OCI-LY7 (cell line): ENCODE measurements around the gene TSSK6. TPM values are rescaled to one million over a fixed set of nuclear protein-coding genes. Genes with fewer than 3 reads are reported as not detected.

ENCODE experiments used
- BruUV-seq: library from RNA; stranded (reverse); fragments of 400-500 nt; replicated peaks from 2 replicates; lab custom pipeline; 2021; lab: Mats Ljungman, UMichigan
- CTCF ChIA-PET: fragments of 300-600 bp; sonication (Branson Sonifier 250); formaldehyde crosslinking; loops from one replicate; lab custom pipeline; 2022; ENCODE audit warnings: antibody characterized with exemption; ENCODE audit not compliant: unreplicated experiment; lab: Charles Lee
- POLR2A ChIA-PET: fragments of 300-600 bp; sonication (Branson Sonifier 250); formaldehyde crosslinking; loops from one replicate; lab custom pipeline; 2022; ENCODE audit warnings: antibody characterized with exemption; lab: Charles Lee
- DNase-seq: peaks from one replicate; pipeline ENCODE4 v3.0.0-alpha.2; 2015; ENCODE audit warnings: low spot score
- H2AFZ ChIP-seq: fragments of 200-600 bp; sonication (generic), shearing (Covaris generic); 2 replicates; pipeline ENCODE4 v1.6.1; 2014; ENCODE audit warnings: mild to moderate bottlenecking, antibody characterized with exemption, low read length, moderate library complexity
- H3K27ac ChIP-seq: fragments of 200-600 bp; sonication (generic); 2 replicates; pipeline ENCODE4 v1.5.1; 2014; ENCODE audit warnings: mixed run types, low read depth, mild to moderate bottlenecking, moderate library complexity, low read length, inconsistent platforms; ENCODE audit not compliant: poor library complexity, severe bottlenecking
- H3K36me3 ChIP-seq: fragments of 200-600 bp; sonication (generic); 2 replicates; pipeline ENCODE4 v1.6.1; 2014; ENCODE audit warnings: mild to moderate bottlenecking, antibody characterized with exemption, low read length, moderate library complexity, mixed read lengths; ENCODE audit not compliant: insufficient read depth
- H3K4me1 ChIP-seq: fragments of 200-600 bp; sonication (generic); 2 replicates; pipeline ENCODE4 v1.5.1; 2014; ENCODE audit warnings: mild to moderate bottlenecking, low read length; ENCODE audit not compliant: insufficient read depth, poor library complexity, severe bottlenecking
- H3K4me2 ChIP-seq: fragments of 200-600 bp; sonication (generic); 2 replicates; pipeline ENCODE4 v1.6.1; 2014; ENCODE audit warnings: mild to moderate bottlenecking, low read length
- H3K4me3 ChIP-seq: fragments of 200-600 bp; sonication (generic); 2 replicates; pipeline ENCODE4 v1.5.1; 2014; ENCODE audit warnings: mild to moderate bottlenecking, low read depth, low read length; ENCODE audit not compliant: poor library complexity, severe bottlenecking
- H3K79me2 ChIP-seq: fragments of 200-600 bp; sonication (generic); 2 replicates; pipeline ENCODE4 v1.6.1; 2016; ENCODE audit warnings: low read depth, mild to moderate bottlenecking, low read length, moderate library complexity, mixed read lengths; ENCODE audit not compliant: insufficient read depth
- H3K9me2 ChIP-seq: fragments of 200-600 bp; sonication (generic); 2 replicates; pipeline ENCODE4 v1.6.1; 2016; ENCODE audit warnings: mild to moderate bottlenecking, low read length, mixed read lengths; ENCODE audit not compliant: insufficient read depth
- H3K9me3 ChIP-seq: fragments of 200-600 bp; sonication (generic); 2 replicates; pipeline ENCODE4 v1.6.1; 2014; ENCODE audit warnings: mild to moderate bottlenecking, mixed run types, low read length, mixed read lengths
- H4K20me1 ChIP-seq: fragments of 200-600 bp; sonication (generic); 2 replicates; pipeline ENCODE4 v1.6.1; 2014; ENCODE audit warnings: mild to moderate bottlenecking, antibody characterized with exemption, low read length, moderate library complexity, mixed read lengths; ENCODE audit not compliant: insufficient read depth
- EZH2phosphoT487 ChIP-seq: fragments of 200-600 bp; sonication (generic); IDR thresholded peaks from 2 replicates; pipeline ENCODE4 v1.6.1; 2018; ENCODE audit warnings: low read depth, borderline replicate concordance, mild to moderate bottlenecking, mixed run types, antibody characterized with exemption, low read length, moderate library complexity, mixed read lengths
- intact Hi-C: fragments of 100-400 bp; cut with micrococcal nuclease; formaldehyde crosslinking; loops from one replicate; pipeline ENCODE4 v1.10.0; 2022; ENCODE audit not compliant: unreplicated experiment
- total RNA-seq, 2 experiments: library from RNA; depleted of rRNA in 1 of 2; stranded (reverse); fragments of >200 nt in 1 of 2; shearing (Covaris generic) in 1 of 2; gene quantifications; 2 replicates each; pipeline ENCODE4 v1.2.3, GENCODE V29; 2014 to 2022
- TF ChIP-seq, protein P1 (sequence below): fragments of 200-600 bp; sonication (generic); conservative IDR thresholded peaks from 2 replicates; pipeline ENCODE4 v1.5.1; 2014; ENCODE audit warnings: mild to moderate bottlenecking, antibody characterized with exemption, low read length, moderate library complexity, mixed read lengths

Gene TSSK6
- total RNA-seq, 2 experiments from 2014 or later = 6.4 to 10.5 TPM

DNA sequence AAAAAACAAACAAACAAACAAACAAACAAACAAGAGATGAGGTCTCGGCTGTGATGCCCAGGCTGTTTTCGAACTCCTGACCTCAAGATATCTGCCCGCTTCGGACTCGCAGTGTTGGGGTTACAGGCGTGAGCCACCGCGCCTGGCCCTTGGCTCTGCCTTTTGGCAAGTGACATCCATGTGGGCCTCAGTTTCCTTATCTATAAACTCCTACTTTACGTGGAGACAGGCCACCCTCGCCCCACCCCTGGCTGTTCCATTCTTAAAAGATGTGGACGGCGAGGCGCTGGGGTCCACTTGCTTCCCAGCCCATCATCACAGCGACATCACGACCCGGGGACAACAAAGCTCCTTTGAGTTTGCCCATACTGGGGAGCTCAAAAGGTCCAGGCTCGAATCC is 1.7 kb downstream of the TSSK6 start:
- H3K4me2 ChIP-seq = no peak overlapping the region
- DNase-seq = no peak
- CTCF ChIA-PET = no interaction called here
- intact Hi-C loops = no loop called here
- H3K79me2 ChIP-seq = peaks cover 25% of the 10 kb centered on the region
- no TSS peak for BruUV-seq
- no peak overlapping the region for H2AFZ ChIP-seq
- H3K9me2 ChIP-seq = no peaks in the 10 kb centered on the region
- peaks cover 5% of the 10 kb centered on the region; the same call in 1 of the 2 replicates for H3K36me3 ChIP-seq
- no peaks in the 10 kb centered on the region for H4K20me1 ChIP-seq
- no peak for TF ChIP-seq EZH2phosphoT487
- no peak overlapping the region for H3K27ac ChIP-seq
- POLR2A ChIA-PET = no interaction called here
- H3K4me3 ChIP-seq = no peak overlapping the region
- no peaks in the 10 kb centered on the region for H3K9me3 ChIP-seq
- peaks cover 21% of the 10 kb centered on the region for H3K4me1 ChIP-seq

DNA sequence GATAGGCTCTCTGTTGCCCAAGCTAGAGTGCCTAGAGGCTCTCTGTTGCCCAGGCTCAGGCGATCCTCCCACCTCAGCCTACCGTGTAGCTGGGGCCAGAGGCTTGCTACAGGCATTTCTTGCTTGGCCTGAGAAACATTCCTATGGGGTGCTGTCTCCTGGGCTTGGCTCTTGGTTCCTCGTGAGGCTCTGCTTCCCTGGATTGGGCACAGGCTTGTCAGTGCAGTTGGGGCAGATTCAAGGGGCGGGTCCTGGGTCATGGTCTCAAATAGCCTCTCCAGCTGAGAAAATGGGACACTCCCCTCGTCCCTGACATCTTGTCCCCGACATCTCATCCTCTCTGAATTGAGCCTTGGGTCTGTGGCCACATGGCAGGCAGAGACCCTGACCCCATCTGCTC is 4.9 kb downstream of the TSSK6 start:
- Histone ChIP-seq H3K9me2 (no peaks in the 10 kb centered on the region), H2AFZ (no peak overlapping the region), H4K20me1 (no peaks in the 10 kb centered on the region), H3K79me2 (no peaks in the 10 kb centered on the region), H3K36me3 (peaks cover 26% of the 10 kb centered on the region), H3K4me1 (peaks cover 13% of the 10 kb centered on the region), H3K27ac (no peak overlapping the region), H3K4me3 (no peak overlapping the region), H3K4me2 (no peak overlapping the region), H3K9me3 (no peaks in the 10 kb centered on the region)
- no TSS peak for BruUV-seq
- TF ChIP-seq, protein P1, sequence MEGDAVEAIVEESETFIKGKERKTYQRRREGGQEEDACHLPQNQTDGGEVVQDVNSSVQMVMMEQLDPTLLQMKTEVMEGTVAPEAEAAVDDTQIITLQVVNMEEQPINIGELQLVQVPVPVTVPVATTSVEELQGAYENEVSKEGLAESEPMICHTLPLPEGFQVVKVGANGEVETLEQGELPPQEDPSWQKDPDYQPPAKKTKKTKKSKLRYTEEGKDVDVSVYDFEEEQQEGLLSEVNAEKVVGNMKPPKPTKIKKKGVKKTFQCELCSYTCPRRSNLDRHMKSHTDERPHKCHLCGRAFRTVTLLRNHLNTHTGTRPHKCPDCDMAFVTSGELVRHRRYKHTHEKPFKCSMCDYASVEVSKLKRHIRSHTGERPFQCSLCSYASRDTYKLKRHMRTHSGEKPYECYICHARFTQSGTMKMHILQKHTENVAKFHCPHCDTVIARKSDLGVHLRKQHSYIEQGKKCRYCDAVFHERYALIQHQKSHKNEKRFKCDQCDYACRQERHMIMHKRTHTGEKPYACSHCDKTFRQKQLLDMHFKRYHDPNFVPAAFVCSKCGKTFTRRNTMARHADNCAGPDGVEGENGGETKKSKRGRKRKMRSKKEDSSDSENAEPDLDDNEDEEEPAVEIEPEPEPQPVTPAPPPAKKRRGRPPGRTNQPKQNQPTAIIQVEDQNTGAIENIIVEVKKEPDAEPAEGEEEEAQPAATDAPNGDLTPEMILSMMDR = no peak
- TF ChIP-seq EZH2phosphoT487 = no peak
- POLR2A ChIA-PET = no interaction called here
- DNase-seq = no peak
- intact Hi-C loops = no loop called here
- CTCF ChIA-PET = no interaction called here

DNA sequence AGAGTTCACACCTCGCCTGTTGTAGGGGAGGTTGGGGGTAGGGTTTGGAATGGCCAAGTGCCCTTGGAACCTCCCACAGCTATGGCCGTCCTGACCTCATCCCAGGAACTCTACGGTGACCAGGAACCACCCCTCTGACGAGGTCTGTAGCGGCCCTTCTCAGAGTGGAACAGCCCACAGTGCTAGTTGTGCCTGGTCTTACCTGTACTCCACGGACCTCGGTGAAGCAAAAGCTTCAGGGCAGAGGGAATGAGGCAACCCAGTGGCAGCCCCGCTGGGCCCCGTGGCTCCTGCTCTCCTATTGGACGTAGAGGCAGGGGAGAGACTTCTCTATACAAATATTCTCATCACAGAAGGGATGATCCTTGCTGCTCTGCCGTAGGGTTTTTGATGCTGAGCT is 7.1 kb downstream of the TSSK6 start:
- CTCF ChIA-PET = interaction anchor here (0.5 kb wide), 1 partner anchor 431 kb away, joined by 3 read pairs; no protein-coding TSS in a partner anchor
- BruUV-seq = no TSS peak
- no peaks in the 10 kb centered on the region for H3K9me2 ChIP-seq

More for the DNA sequence above, 7.1 kb downstream of the TSSK6 start:
- intact Hi-C loops = no loop called here
- POLR2A ChIA-PET = interaction anchor here (0.6 kb wide), 1 partner anchor 106 kb away, joined by 3 read pairs; no protein-coding TSS in a partner anchor
- Histone ChIP-seq H3K79me2 (no peaks in the 10 kb centered on the region), H3K9me3 (no peaks in the 10 kb centered on the region), H2AFZ (no peak overlapping the region), H3K27ac (no peak overlapping the region), H3K36me3 (peaks cover 48% of the 10 kb centered on the region), H3K4me3 (no peak overlapping the region), H3K4me2 (no peak overlapping the region), H4K20me1 (no peaks in the 10 kb centered on the region), H3K4me1 (peaks cover 10% of the 10 kb centered on the region)
- DNase-seq = no peak
- no peak for TF ChIP-seq EZH2phosphoT487
- TF ChIP-seq, protein P1 = no peak
